ENCODE results near the gene HSD3B2. TPM values are rescaled to one million over a fixed set of nuclear protein-coding genes. Genes with fewer than 3 reads are reported as not detected.

The HSD3B2 gene
- total RNA-seq, 2 donors from 2014 or later, result not detected

GRCh38 chr1:119448127-119448511 lies 33.2 kb downstream of the HSD3B2 start:
- Histone ChIP-seq H3K27me3 (no peaks in the 10 kb centered on the region), H3K4me3 (no peak overlapping the region), H3K4me1 (peaks cover 0 to 2% of the 10 kb centered on the region in 2 donors), H3K9me3 (no peaks in the 10 kb centered on the region), H3K36me3 (no peaks in the 10 kb centered on the region), H3K27ac (no peak overlapping the region)
- no peak for TF ChIP-seq CTCF (IDR thresholded peaks at IDR 0.05)
- DNase-seq (ENCODE audit: low spot score), result no peak

DNA sequence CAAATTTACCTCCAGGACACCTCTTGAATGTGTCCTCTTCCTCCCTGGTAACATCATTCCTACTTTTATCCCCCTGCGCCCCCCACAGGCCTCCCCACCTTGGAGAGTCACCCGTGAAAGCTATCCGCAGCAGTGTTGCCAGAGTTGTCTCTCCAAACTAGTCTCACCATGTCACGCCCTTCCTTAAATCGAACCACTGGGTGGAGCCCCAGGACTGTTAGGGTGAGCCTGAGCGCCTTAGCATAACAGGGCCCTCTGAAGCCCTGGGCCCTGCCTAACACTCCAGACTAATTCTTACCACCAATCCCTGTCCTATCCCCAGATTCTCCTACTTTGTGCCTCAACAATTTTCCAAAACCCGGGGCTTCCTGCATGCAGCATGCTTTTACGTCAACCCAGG lies 35.0 kb downstream of the HSD3B2 start:
- Histone ChIP-seq H3K27ac (no peak overlapping the region), H3K36me3 (no peaks in the 10 kb centered on the region), H3K9me3 (no peaks in the 10 kb centered on the region), H3K4me1 (peaks cover 0 to 4% of the 10 kb centered on the region in 2 donors), H3K27me3 (no peaks in the 10 kb centered on the region), H3K4me3 (no peak overlapping the region)
- TF ChIP-seq CTCF (IDR thresholded peaks at IDR 0.05), result no peak
- DNase-seq (ENCODE audit: low spot score), result no peak

GRCh38 chr1:119451158-119451557 lies 36.2 kb downstream of the HSD3B2 start:
- TF ChIP-seq CTCF (IDR thresholded peaks at IDR 0.05), result no peak
- H3K9me3 ChIP-seq, result no peaks in the 10 kb centered on the region
- H3K36me3 ChIP-seq, result no peaks in the 10 kb centered on the region
- no peak for DNase-seq (ENCODE audit: low spot score)
- H3K27ac ChIP-seq, result no peak overlapping the region
- H3K27me3 ChIP-seq, result no peaks in the 10 kb centered on the region
- peaks cover 0 to 4% of the 10 kb centered on the region in 2 donors for H3K4me1 ChIP-seq
- H3K4me3 ChIP-seq, result no peak overlapping the region

DNA sequence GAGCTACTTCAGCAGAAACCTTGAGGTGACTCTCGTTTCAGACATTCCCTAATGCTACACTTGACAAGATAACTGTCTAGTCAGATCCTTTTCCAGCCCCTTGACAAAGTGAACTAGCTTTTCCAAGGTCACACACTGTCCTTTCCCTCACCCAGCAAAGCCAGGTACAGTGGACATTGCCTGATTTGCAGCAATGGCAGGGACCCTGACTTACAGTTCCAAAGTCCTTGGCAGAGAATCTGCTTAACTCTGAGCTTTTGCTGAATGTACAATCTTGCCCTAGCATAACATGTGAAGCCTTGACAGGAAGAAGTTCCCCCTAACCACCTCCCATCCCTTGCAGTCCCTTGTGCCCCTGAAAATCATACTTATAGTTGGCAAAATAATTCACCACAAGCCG lies 37.1 kb downstream of the HSD3B2 start:
- no peaks in the 10 kb centered on the region for H3K9me3 ChIP-seq
- no peaks in the 10 kb centered on the region for H3K27me3 ChIP-seq
- no peak for TF ChIP-seq CTCF (IDR thresholded peaks at IDR 0.05)
- DNase-seq (ENCODE audit: low spot score), result no peak
- H3K27ac ChIP-seq, result no peak overlapping the region
- no peaks in the 10 kb centered on the region for H3K36me3 ChIP-seq
- no peak overlapping the region for H3K4me3 ChIP-seq
- H3K4me1 ChIP-seq, result peaks cover 0 to 4% of the 10 kb centered on the region in 2 donors

- Histone ChIP-seq H3K4me1 (peaks cover 0 to 4% of the 10 kb centered on the region in 2 donors), H3K9me3 (no peaks in the 10 kb centered on the region), H3K4me3 (no peak overlapping the region), H3K27me3 (no peaks in the 10 kb centered on the region), H3K27ac (no peak overlapping the region), H3K36me3 (no peaks in the 10 kb centered on the region)
- DNase-seq (ENCODE audit: low spot score), result no peak
- TF ChIP-seq CTCF (IDR thresholded peaks at IDR 0.05), result no peak
These were observed 38.1 kb downstream of the HSD3B2 start for GRCh38 chr1:119453021-119453420.

DNA sequence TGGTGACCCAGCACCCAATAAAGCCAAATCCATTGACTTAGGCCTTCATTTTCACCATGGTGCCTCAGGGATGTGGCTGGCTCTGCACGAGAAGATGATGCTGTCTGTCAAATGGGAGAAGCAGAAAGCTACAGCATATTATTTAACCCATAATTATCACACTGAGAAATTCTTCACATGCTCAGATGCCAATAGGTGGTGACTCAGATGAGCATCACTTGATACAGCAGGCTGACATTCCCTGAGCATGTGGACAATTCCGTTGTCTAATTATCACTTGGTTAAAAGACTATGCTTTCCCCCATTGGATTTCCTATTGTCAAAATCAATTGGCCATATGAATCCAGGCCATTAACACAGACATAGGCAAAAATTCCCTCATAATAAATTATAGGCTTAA lies 48.0 kb downstream of the HSD3B2 start:
- Histone ChIP-seq H3K4me1 (no peaks in the 10 kb centered on the region), H3K36me3 (no peaks in the 10 kb centered on the region), H3K27ac (no peak overlapping the region), H3K9me3 (no peaks in the 10 kb centered on the region), H3K4me3 (no peak overlapping the region), H3K27me3 (no peaks in the 10 kb centered on the region)
- TF ChIP-seq CTCF (IDR thresholded peaks at IDR 0.05), result no peak
- no peak for DNase-seq (ENCODE audit: low spot score)
